NCI-H1417 (cell line): Measurements from ENCODE around the gene PTPRK.
"Not testable (repeated sequence)": the region's sequence is repeated elsewhere in the genome, so short reads cannot be mapped to it uniquely, and the experiment has no call there.

ENCODE experiments used
- DNase-seq, 3 experiments: peaks; one replicate each; lab custom pipeline; 2025; lab: John Stamatoyannopoulos, UW

PTPRK gene

GRCh38 chr6:128024046-128024445 lies 496.4 kb downstream of the PTPRK start:
- no peak for DNase-seq

GRCh38 chr6:128018821-128019220 lies 501.6 kb downstream of the PTPRK start:
- no peak for DNase-seq

- no peak for DNase-seq
Measured at GRCh38 chr6:128017288-128017687, 503.1 kb downstream of the PTPRK start.

GRCh38 chr6:128007658-128008057 lies 512.7 kb downstream of the PTPRK start:
- no peak for DNase-seq

GRCh38 chr6:128005009-128005408 lies 515.4 kb downstream of the PTPRK start:
- DNase-seq: no peak

- DNase-seq: no peak
Measured at GRCh38 chr6:128000363-128000762, 520.0 kb downstream of the PTPRK start.

GRCh38 chr6:127998985-127999384 lies 521.4 kb downstream of the PTPRK start:
- no peak for DNase-seq

GRCh38 chr6:127997496-127998164 lies 522.8 kb downstream of the PTPRK start:
- DNase-seq: no peak

- no peak for DNase-seq
Measured at GRCh38 chr6:127996925-127997324, 523.5 kb downstream of the PTPRK start.

GRCh38 chr6:127992144-127992543 lies 528.3 kb downstream of the PTPRK start:
- DNase-seq: no peak

GRCh38 chr6:127990074-127990473 lies 530.3 kb downstream of the PTPRK start:
- DNase-seq: no peak

GRCh38 chr6:127980996-127981395 lies 539.4 kb downstream of the PTPRK start:
- no peak for DNase-seq

GRCh38 chr6:127978185-127978584 lies 542.2 kb downstream of the PTPRK start:
- DNase-seq: not testable (repeated sequence)

GRCh38 chr6:127976796-127977195 lies 543.6 kb downstream of the PTPRK start:
- no peak for DNase-seq

- DNase-seq: no peak
Measured at GRCh38 chr6:127976111-127976510, 544.3 kb downstream of the PTPRK start.

GRCh38 chr6:127972815-127973214 lies 547.6 kb downstream of the PTPRK start:
- DNase-seq: no peak

- no peak for DNase-seq
Measured at GRCh38 chr6:127971945-127972391, 548.4 kb downstream of the PTPRK start.

GRCh38 chr6:127971386-127971785 lies 549.0 kb downstream of the PTPRK start:
- DNase-seq: no peak

GRCh38 chr6:127969701-127970100 lies 550.7 kb downstream of the PTPRK start:
- DNase-seq: no peak

- DNase-seq: no peak
Measured at GRCh38 chr6:127968394-127968793, 552.0 kb downstream of the PTPRK start.

- DNase-seq: no peak
Measured at GRCh38 chr6:127967708-127968107, 552.7 kb downstream of the PTPRK start.

GRCh38 chr6:127966616-127967015 lies 553.8 kb downstream of the PTPRK start:
- no peak for DNase-seq

GRCh38 chr6:127963495-127963894 lies 556.9 kb downstream of the PTPRK start:
- no peak for DNase-seq

GRCh38 chr6:127959869-127960268 lies 560.5 kb downstream of the PTPRK start:
- no peak for DNase-seq
